HG02642 (cell line): ENCODE results near the gene TMEM174.
"Not testable (repeated sequence)": the region's sequence is repeated elsewhere in the genome, so short reads cannot be mapped to it uniquely, and the experiment has no call there.

Experiments used
- ATAC-seq: cut with Tn5 transposase; IDR thresholded peaks from one replicate; pipeline ENCODE4 v1.9.1; 2021; ENCODE audit warnings: mild to moderate bottlenecking; ENCODE audit not compliant: unreplicated experiment, poor library complexity

Gene TMEM174

GRCh38 chr5:73188764-73189531, 16.0 kb downstream of the TMEM174 start:
- no peak for ATAC-seq

DNA sequence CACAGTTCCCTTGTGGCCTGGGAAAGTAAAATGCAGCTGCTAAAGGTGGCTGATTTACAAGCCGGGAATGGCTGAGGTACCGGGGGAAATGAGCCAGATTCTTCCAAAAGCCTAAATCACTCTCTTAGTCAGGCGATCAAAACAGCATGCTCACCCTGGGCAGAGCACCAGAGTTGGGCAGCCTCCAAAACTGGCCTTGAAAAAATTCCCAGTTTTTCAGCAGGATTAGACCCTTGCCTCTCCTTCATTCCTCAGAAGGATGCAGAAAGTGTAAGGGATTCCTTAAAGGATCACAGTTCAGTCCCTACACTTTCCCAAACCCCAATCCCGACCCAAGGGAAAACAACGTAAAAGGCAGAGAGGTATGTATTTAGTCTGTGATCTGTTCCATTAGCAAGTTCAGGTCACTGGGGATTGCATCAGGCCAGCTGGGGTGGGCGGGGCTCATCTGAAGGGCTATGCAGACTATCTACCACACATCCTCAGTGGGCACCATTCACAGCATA, 16.9 kb downstream of the TMEM174 start:
- no peak for ATAC-seq

GRCh38 chr5:73192370-73192769, 19.4 kb downstream of the TMEM174 start:
- no peak for ATAC-seq

- no peak for ATAC-seq
These were observed 20.6 kb downstream of the TMEM174 start for GRCh38 chr5:73193592-73193991.

GRCh38 chr5:73196201-73196600, 23.2 kb downstream of the TMEM174 start:
- no peak for ATAC-seq

GRCh38 chr5:73197637-73198257, 24.8 kb downstream of the TMEM174 start:
- no peak for ATAC-seq

DNA sequence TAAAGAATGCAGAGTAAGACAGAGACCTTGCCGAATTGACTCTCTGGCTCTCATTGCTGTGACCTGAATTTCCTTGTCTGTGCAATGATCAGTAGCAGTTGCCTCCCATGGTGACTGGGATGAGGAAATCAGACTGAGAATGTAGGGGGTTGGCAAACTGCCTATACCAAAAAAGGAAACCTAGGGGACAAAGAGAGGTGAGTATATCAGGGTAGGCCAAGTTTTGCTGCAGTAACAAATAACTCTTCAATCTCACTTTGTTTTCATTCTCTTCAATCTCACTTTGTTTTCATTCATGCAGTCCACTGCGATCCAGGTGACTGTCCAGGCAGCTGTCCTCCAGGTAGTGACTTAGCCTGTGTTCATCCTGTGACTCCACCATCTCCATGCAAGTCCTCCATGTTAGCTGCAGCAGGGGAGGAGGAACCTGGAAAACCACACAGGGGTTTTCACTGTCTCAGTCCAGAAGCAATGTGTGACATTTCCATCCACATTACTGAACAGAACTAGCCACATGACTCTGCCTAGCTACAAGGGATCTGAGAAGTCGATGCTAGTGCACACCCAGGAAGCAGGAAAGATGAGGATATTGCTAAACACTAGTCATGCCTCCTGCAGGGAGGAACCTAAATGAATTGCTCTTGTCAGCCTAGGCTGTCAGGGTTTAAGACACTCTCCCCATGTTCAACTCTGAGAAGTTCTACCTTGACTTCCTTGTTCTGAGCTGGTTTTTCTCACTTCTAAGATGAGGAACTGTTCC, 26.0 kb downstream of the TMEM174 start:
- no peak for ATAC-seq

DNA sequence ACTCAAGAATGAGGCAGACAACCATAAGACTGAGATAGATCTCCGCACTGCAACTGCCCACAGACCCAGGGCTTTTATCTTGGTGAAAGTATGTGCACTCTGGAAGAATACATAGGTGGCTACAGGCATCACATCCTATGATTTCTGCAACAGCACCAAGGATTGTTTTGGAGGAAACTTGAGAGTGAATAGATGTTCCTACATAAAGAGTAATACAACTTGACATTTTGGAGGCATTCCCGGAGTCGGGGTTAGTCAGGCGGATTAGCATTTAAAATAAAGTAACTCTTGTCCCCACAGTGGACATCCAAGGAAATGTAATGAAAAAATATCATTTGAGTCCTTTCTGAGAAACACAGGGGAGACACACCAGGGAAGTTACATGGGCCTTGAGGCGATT, 26.7 kb downstream of the TMEM174 start:
- no peak for ATAC-seq

DNA sequence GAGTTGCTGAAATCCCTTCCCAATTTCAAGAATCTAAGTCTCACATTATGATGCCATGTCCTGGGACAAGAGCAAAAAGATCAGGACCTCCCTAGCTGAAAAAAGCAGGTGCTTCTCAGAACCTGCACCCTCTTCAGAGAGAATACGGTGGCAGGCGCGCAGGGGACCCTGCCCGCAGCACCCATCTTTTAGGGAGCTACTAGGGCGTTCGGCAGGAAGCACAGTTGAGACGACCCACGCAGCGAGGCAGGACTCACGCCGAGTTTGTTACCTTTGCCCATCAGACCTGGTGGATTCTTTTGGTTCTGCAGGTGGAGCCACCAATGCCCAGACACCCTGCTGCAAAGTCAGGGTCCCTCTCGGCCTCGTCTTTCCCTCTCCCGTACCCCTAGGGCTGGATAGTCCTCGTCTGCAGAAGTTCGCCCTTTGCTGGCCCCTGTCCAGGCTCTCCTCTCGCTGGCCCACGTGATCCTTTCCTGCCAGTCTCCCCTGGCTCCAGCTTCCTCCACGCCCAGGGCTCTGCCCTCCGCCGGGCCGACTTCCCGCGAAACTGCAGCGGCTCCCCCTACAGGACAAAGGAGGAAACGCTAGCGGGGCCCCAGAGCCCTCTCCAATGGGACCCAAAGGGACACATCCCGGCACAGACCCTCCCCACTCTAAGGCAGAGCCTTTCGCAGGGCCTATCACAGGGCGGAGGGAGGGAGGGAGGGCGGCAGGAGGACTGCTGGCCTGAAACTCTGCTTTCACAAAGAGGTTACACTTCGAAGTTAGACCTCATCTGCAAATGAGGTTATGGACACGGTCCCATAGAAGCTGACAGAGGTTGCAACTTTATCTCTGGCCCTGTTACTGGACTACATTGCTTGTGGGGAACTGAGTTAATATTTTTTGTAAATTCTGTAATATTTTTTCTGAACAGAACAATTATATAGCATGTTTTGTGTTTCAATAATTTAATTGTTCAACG, 28.8 kb downstream of the TMEM174 start:
- peak; percentile 86 for ATAC-seq

DNA sequence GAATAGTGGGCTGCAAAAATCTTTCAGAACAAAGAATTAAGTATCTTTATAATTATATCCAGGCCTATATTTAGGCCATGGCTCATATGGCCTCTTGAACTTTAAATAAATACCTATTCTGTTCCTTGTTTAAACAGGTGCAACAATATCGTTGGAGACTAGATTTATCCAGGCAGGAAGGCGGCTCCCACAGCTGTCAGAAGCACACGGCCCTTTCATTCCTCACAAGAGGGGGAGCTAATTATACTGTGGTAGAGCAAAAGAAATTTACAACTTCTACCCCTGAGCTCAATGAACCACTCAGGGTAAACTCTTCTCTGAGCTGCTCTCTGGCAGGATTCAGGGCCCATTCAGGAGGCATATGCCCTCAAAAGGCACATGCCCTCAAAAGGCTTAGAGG, 31.3 kb downstream of the TMEM174 start:
- ATAC-seq: no peak

GRCh38 chr5:73204733-73205132, 31.7 kb downstream of the TMEM174 start:
- no peak for ATAC-seq

- no peak for ATAC-seq
These were observed 32.3 kb downstream of the TMEM174 start for GRCh38 chr5:73205305-73205704.

DNA sequence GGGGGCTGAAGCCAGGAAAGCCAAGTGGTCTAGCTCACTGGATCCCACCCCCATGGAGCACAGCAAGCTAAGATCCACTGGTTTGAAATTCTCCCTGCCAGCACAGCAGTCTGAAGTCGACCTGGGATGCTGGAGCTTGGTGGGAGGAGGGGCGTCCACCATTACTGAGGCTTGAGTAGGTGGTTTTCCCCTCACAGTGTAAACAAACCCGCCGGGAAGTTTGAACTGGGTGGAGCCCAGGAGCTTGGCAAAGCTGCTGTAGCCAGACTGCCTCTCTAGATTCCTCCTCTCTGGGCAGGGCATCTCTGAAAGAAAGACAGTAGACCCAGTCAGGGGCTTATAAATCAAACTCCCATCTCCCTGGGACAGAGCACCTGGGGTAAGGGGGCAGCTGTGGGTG, 34.2 kb downstream of the TMEM174 start:
- ATAC-seq: not testable (repeated sequence)

GRCh38 chr5:73209075-73209474, 36.1 kb downstream of the TMEM174 start:
- not testable (repeated sequence) for ATAC-seq

DNA sequence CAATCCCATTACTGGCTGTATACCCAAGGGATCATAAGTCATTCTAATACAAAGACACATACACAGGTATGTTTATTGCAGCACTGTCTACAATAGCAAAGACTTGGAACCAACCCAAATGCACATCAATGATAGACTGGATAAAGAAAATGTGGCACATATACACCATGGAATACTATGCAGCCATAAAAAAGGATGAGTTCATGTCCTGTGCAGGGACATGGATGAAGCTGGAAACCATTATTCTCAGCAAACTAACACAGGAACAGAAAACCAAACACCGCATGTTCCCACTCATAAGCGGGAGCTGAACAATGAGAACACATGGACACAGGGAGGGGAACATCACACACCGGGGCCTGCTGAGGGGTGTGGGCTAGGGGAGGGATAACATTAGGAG, 39.7 kb downstream of the TMEM174 start:
- ATAC-seq: not testable (repeated sequence)

GRCh38 chr5:73213566-73213998, 40.6 kb downstream of the TMEM174 start:
- peak; percentile 62 for ATAC-seq

- no peak for ATAC-seq
These were observed 41.3 kb downstream of the TMEM174 start for GRCh38 chr5:73214306-73214705.

DNA sequence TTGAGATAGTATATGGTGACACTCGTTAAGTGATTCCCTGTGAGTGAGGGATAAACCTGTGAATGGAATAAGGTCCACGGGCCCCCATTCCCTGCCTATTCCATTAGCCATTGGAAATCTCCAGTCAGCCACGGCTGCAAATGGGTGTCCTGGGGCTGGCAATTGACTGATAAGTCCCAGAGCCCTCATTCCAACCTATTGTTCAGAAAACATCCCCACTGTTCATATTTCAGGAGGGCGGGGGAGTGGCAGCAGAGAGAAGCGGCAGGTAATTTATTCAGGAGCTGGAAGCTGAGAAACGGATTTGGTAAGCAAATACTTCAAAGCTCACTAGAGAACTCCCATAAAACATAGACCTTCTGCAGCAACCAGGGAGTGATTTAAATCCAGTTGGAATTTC, 42.0 kb downstream of the TMEM174 start:
- no peak for ATAC-seq

GRCh38 chr5:73215531-73215890, 42.5 kb downstream of the TMEM174 start:
- ATAC-seq: peak; percentile 8
